Loucy (cell line): ENCODE results near the gene ADAMTS7.

ENCODE experiments used
- CTCF ChIP-seq: fragments of 200-600 bp; sonication (generic); conservative IDR thresholded peaks from 2 replicates; pipeline ENCODE4 v1.5.1; 2014; ENCODE audit warnings: mild to moderate bottlenecking, antibody characterized with exemption, low read length
- EZH2phosphoT487 ChIP-seq: fragments of 200-600 bp; IDR thresholded peaks from 2 replicates; pipeline ENCODE4 v1.6.1; 2018; ENCODE audit warnings: antibody characterized with exemption, mild to moderate bottlenecking, moderate library complexity, borderline replicate concordance

- no peak for TF ChIP-seq CTCF
- no peak for TF ChIP-seq EZH2phosphoT487
Measured at GRCh38 chr15:78778422-78778821, 32.8 kb downstream of the ADAMTS7 start.
